SH-SY5Y (cell line): ENCODE results near the gene HECTD2.

ENCODE experiments used
- GATA2 ChIP-seq: IDR thresholded peaks from 2 replicates; pipeline ENCODE4 v1.6.1; 2011; ENCODE audit warnings: mild to moderate bottlenecking, low read depth, low read length
- GATA3 ChIP-seq: IDR thresholded peaks from 2 replicates; pipeline ENCODE4 v1.6.1; 2011; ENCODE audit warnings: low read depth, mild to moderate bottlenecking, low read length, moderate library complexity

DNA sequence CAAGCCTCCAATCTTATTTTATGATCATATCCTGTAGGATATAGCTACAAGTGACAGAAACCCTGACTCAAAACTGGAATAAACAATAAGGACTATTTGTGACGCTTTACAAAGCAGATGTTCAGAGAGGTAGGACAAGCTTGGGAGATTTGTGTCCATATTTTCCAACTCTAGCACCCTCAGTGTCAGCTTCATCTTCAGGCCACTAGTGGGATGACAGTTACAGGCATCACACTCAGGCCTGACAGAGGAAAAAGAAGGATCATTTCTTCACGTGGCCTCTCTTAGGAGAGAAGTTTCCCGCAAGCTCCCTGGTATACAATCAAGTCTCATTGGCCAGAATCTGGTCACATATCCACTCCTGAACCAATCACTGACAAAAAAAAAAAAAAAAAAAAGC is 148.3 kb downstream of the HECTD2 start:
- TF ChIP-seq GATA2 (no peak), GATA3 (no peak)
